ENCODE results near the gene RPA1. TPM values are rescaled to one million over a fixed set of nuclear protein-coding genes. Genes with fewer than 3 reads are reported as not detected.
A peak's percentile ranks its signal among the peaks of the same experiment; 100 is the strongest.

Gene RPA1
- total RNA-seq, 1 experiment from 2014 or later = 150 TPM

GRCh38 chr17:1865252-1866037 lies 35.6 kb downstream of the RPA1 start:
- ChIA-PET CTCF (interaction anchor here (0.5 kb wide), 1 partner anchor 17 kb away, joined by 8 read pairs; no protein-coding TSS in a partner anchor), POLR2A (no interaction called here)
- no TSS peak for BruUV-seq (replicated peaks)
- intact Hi-C loops (cut with micrococcal nuclease; ENCODE audit: unreplicated experiment) (no loop called here), in situ Hi-C loops (cut with HindIII; ENCODE audit: low pct_unique_long_range_greater_than_20kb, low sequenced_read_pairs) (no loop called here)
- Histone ChIP-seq H3K4me3 (ENCODE audit: low read depth in 2 of 2, low read length in 2 of 2) (no peak overlapping the region), H3K9me3 (ENCODE audit: control insufficient read depth, insufficient read depth, low read depth, low read length) (no peaks in the 10 kb centered on the region), H3K27ac (ENCODE audit: low read length) (no peak overlapping the region), H3K36me3 (ENCODE audit: control insufficient read depth, insufficient read depth, low read length) (no peaks in the 10 kb centered on the region; the same call in 1 of the 2 replicates), H3K27me3 (ENCODE audit: control insufficient read depth, insufficient read depth, low read length) (no peaks in the 10 kb centered on the region), H3K4me1 (ENCODE audit: control insufficient read depth, insufficient read depth, low read length) (no peaks in the 10 kb centered on the region)
- no peak for ATAC-seq
- peak; percentile 18 for DNase-seq (ENCODE audit: low read depth, low spot score)
- no peak for TF ChIP-seq REST (IDR thresholded peaks at IDR 0.05; ENCODE audit: insufficient read depth in 1 of 2, low read depth in 2 of 2, low read length in 1 of 2)
- TF ChIP-seq, protein P1, sequence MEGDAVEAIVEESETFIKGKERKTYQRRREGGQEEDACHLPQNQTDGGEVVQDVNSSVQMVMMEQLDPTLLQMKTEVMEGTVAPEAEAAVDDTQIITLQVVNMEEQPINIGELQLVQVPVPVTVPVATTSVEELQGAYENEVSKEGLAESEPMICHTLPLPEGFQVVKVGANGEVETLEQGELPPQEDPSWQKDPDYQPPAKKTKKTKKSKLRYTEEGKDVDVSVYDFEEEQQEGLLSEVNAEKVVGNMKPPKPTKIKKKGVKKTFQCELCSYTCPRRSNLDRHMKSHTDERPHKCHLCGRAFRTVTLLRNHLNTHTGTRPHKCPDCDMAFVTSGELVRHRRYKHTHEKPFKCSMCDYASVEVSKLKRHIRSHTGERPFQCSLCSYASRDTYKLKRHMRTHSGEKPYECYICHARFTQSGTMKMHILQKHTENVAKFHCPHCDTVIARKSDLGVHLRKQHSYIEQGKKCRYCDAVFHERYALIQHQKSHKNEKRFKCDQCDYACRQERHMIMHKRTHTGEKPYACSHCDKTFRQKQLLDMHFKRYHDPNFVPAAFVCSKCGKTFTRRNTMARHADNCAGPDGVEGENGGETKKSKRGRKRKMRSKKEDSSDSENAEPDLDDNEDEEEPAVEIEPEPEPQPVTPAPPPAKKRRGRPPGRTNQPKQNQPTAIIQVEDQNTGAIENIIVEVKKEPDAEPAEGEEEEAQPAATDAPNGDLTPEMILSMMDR (IDR thresholded peaks at IDR 0.05) = peak; percentile 82

- H3K4me1 ChIP-seq (ENCODE audit: control insufficient read depth, insufficient read depth, low read length) = no peaks in the 10 kb centered on the region
- H3K4me3 ChIP-seq (ENCODE audit: low read depth in 2 of 2, low read length in 2 of 2) = no peak overlapping the region
- no peak for DNase-seq (ENCODE audit: low read depth, low spot score)
- ChIA-PET POLR2A (no interaction called here), CTCF (no interaction called here)
- no peaks in the 10 kb centered on the region for H3K9me3 ChIP-seq (ENCODE audit: control insufficient read depth, insufficient read depth, low read depth, low read length)
- no peaks in the 10 kb centered on the region; the same call in 1 of the 2 replicates for H3K36me3 ChIP-seq (ENCODE audit: control insufficient read depth, insufficient read depth, low read length)
- ATAC-seq = no peak
- H3K27me3 ChIP-seq (ENCODE audit: control insufficient read depth, insufficient read depth, low read length) = no peaks in the 10 kb centered on the region
- no peak for TF ChIP-seq SIN3A (IDR thresholded peaks at IDR 0.05; ENCODE audit: borderline replicate concordance, insufficient read depth, low read depth, low read length)
- TF ChIP-seq, protein P1 (IDR thresholded peaks at IDR 0.05) = no peak
- TF ChIP-seq REST (IDR thresholded peaks at IDR 0.05; ENCODE audit: insufficient read depth in 1 of 2, low read depth in 2 of 2, low read length in 1 of 2) = no peak
- no TSS peak for BruUV-seq (replicated peaks)
- intact Hi-C loops (cut with micrococcal nuclease; ENCODE audit: unreplicated experiment) (no loop called here), in situ Hi-C loops (cut with HindIII; ENCODE audit: low pct_unique_long_range_greater_than_20kb, low sequenced_read_pairs) (no loop called here)
- no peak overlapping the region for H3K27ac ChIP-seq (ENCODE audit: low read length)
Measured at GRCh38 chr17:1867307-1867706, 37.5 kb downstream of the RPA1 start.
